Upper lobe of left lung (tissue), 6 donors: Measurements from ENCODE around the gene SLC9A7. TPM values are rescaled to one million over a fixed set of nuclear protein-coding genes. Genes with fewer than 3 reads are reported as not detected.

Experiments
- ATAC-seq, 2 donors: fragments of 200-7000 bp; cut with Tn5 transposase; one replicate each; pipeline ENCODE4 v1.9.1; 2022; ENCODE audit warnings: mild to moderate bottlenecking in 2 of 2, moderate library complexity in 2 of 2; ENCODE audit not compliant: low FRiP score in 2 of 2
- DNase-seq, 2 donors: peaks; one replicate each; pipeline ENCODE4 v3.0.0-alpha.2; 2019 to 2020
- H3K27ac ChIP-seq, 4 donors: fragments of 200-600 bp; sonication (generic); one replicate each; pipeline ENCODE4 v1.5.1; 2016 to 2019
- H3K27me3 ChIP-seq, 4 donors: fragments of 200-600 bp; sonication (generic); one replicate each; pipeline ENCODE4 v1.5.1; 2017 to 2019
- H3K36me3 ChIP-seq, 4 donors: fragments of 200-600 bp; sonication (generic); one replicate each; pipeline ENCODE4 v1.5.1; 2016 to 2019
- H3K4me1 ChIP-seq, 4 donors: fragments of 200-600 bp; sonication (generic); one replicate each; pipeline ENCODE4 v1.5.1; 2018 to 2019
- H3K4me3 ChIP-seq, 4 donors: fragments of 200-600 bp; sonication (generic); one replicate each; pipeline ENCODE4 v1.5.1; 2017 to 2019; ENCODE audit warnings: mild to moderate bottlenecking in 2 of 4, moderate library complexity in 1 of 4
- H3K9me3 ChIP-seq, 4 donors: fragments of 200-600 bp; sonication (generic); one replicate each; pipeline ENCODE4 v1.5.1; 2018 to 2019
- CTCF ChIP-seq, 6 experiments: fragments of 450-650 bp in 4 of 6; fragments of 200-600 bp in 2 of 6; sonication (generic) in 2 of 6; IDR thresholded peaks; one replicate each; pipeline ENCODE4 v1.5.1; 2016 to 2019; ENCODE audit warnings: antibody characterized with exemption in 6 of 6
- EP300 ChIP-seq, 4 donors: sonication (generic); formaldehyde crosslinking; IDR thresholded peaks; one replicate each; pipeline ENCODE4 v1.5.1; 2017; ENCODE audit warnings: antibody characterized with exemption in 4 of 4, control low read depth in 2 of 4
- POLR2A ChIP-seq, 4 donors: fragments of 450-650 bp; IDR thresholded peaks; one replicate each; pipeline ENCODE4 v1.5.1; 2016 to 2017; ENCODE audit warnings: antibody characterized with exemption in 4 of 4, mild to moderate bottlenecking in 2 of 4
- POLR2AphosphoS5 ChIP-seq, 2 donors: sonication (generic); formaldehyde crosslinking; IDR thresholded peaks; one replicate each; pipeline ENCODE4 v1.5.1; 2017; ENCODE audit warnings: antibody characterized with exemption in 2 of 2
- whole genome bisulfite sequencing, 2 donors: methylation state at CpG; one replicate each; pipeline ENCODE4 v1.1.5; 2017 to 2018; 5-methylcytosine and 5-hydroxymethylcytosine counted together
- total RNA-seq, 6 donors: library from RNA; depleted of rRNA in 4 of 6; stranded (reverse); fragments of >200 nt in 4 of 6; gene quantifications; one replicate each; pipeline versions ENCODE4 v1.1.0 to v1.2.1, GENCODE V29; 2016 to 2021
- donor health status: DM: no; HTN: no; CAD: no; lungs with moderate emphysema.
- donor health status: DM: no; HTN: yes; CAD: no; lungs with severe emphysema.

Gene SLC9A7
- total RNA-seq, 6 donors from 2014 or later = 4.6 to 9.0 (median 6.4) TPM

GRCh38 chrX:46678232-46678631 is 80.7 kb downstream of the SLC9A7 start:
- H3K27ac ChIP-seq = no peak overlapping the region
- DNase-seq = no peak

GRCh38 chrX:46676399-46677356 is 82.2 kb downstream of the SLC9A7 start:
- no peak overlapping the region for H3K27ac ChIP-seq

More at GRCh38 chrX:46678232-46678631, 80.7 kb downstream of the SLC9A7 start:
- Histone ChIP-seq H3K4me3 (no peak overlapping the region), H3K27me3 (no peaks in the 10 kb centered on the region), H3K9me3 (no peaks in the 10 kb centered on the region), H3K36me3 (no peaks in the 10 kb centered on the region), H3K4me1 (no peaks in the 10 kb centered on the region)
- no peak for ATAC-seq
- 91 to 95% methylated on average over 2 of the region's 2 CpGs for WGBS, 2 donors
- TF ChIP-seq CTCF (IDR thresholded peaks at IDR 0.05) (no peak), POLR2AphosphoS5 (IDR thresholded peaks at IDR 0.05) (no peak), EP300 (IDR thresholded peaks at IDR 0.05) (no peak), POLR2A (IDR thresholded peaks at IDR 0.05) (no peak)

DNA sequence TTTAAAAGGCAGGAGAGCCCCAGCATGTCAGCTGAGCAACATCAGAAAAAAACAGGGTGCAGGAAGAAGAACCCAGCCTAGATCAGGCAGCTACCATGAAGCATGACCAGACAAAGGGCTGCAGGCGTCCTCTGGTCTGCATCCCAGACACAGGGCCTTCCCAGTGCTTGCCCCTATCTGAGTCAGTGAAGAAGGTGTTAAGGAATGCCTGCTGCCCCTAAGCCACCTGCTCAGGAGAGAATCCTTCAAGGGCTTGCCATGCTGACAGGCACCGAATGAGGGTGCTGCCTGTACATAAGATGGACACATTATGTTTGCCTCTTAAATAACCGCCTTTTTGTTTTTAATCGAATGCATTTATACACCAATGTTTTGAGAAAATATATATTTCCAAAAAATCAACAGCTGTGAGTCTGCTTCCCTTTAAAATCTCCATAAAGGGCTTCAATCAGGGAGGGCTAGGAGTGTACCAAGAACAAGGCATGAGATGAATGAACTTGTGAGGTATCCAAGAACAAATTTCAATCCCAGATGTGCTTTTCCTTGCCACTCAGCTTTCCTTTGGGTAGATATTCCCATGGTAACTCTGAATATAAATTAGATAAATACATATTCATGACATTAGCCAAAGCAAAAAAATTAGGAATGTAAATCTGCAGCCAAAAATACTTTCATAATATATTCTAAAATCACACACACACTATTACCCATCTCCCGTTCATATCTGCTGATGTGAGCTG is 85.1 kb downstream of the SLC9A7 start:
- no peak for DNase-seq
- ATAC-seq = no peak
- 68 to 87% methylated on average over 5 of the region's 5 CpGs for WGBS, 2 donors
- Histone ChIP-seq H3K9me3 (no peaks in the 10 kb centered on the region), H3K36me3 (no peaks in the 10 kb centered on the region), H3K4me3 (no peak overlapping the region), H3K27me3 (no peaks in the 10 kb centered on the region), H3K27ac (no peak overlapping the region), H3K4me1 (no peaks in the 10 kb centered on the region)
- no peak for TF ChIP-seq CTCF (IDR thresholded peaks at IDR 0.05)
- TF ChIP-seq POLR2A (IDR thresholded peaks at IDR 0.05) = no peak
- no peak for TF ChIP-seq EP300 (IDR thresholded peaks at IDR 0.05)
- no peak for TF ChIP-seq POLR2AphosphoS5 (IDR thresholded peaks at IDR 0.05)

More at GRCh38 chrX:46676399-46677356, 82.2 kb downstream of the SLC9A7 start:
- no peaks in the 10 kb centered on the region for H3K4me1 ChIP-seq
- DNase-seq (no peak), ATAC-seq (no peak)
- no peak for TF ChIP-seq CTCF (IDR thresholded peaks at IDR 0.05)
- no peak for TF ChIP-seq POLR2AphosphoS5 (IDR thresholded peaks at IDR 0.05)
- 89 to 92% methylated on average over 8 to 10 of the region's 10 CpGs for WGBS, 2 donors
- H3K9me3 ChIP-seq = no peaks in the 10 kb centered on the region
- H3K27me3 ChIP-seq = no peaks in the 10 kb centered on the region
- H3K4me3 ChIP-seq = no peak overlapping the region
- no peaks in the 10 kb centered on the region for H3K36me3 ChIP-seq

GRCh38 chrX:46670316-46670715 is 88.6 kb downstream of the SLC9A7 start:
- no peak for ATAC-seq
- no peaks in the 10 kb centered on the region for H3K9me3 ChIP-seq

DNA sequence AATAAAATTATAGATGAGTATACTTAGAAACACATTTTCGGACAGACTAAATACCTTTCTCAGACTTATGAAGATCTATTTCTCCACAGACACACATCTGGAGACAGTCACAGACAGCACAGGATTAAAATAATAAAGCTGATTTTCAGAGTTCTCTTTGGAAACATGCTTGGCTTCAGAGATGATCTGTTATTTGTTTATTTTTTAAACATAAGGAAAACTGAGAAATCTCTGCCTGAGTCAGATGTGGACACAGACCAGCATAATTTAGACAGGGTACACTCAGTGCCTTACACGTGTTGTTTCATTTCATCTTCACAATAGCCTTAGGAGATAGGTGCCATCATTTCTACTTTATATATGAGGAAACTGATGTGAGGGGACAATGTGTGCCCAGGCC is 92.1 kb downstream of the SLC9A7 start:
- TF ChIP-seq CTCF (IDR thresholded peaks at IDR 0.05) = no peak
- no peak for TF ChIP-seq POLR2A (IDR thresholded peaks at IDR 0.05)
- no peak for TF ChIP-seq POLR2AphosphoS5 (IDR thresholded peaks at IDR 0.05)
- no peak for TF ChIP-seq EP300 (IDR thresholded peaks at IDR 0.05)
- WGBS, 2 donors = 60 to 79% methylated on average over 2 of the region's 2 CpGs

More at GRCh38 chrX:46670316-46670715, 88.6 kb downstream of the SLC9A7 start:
- no peak for DNase-seq
- Histone ChIP-seq H3K27ac (no peak overlapping the region), H3K4me3 (no peak overlapping the region), H3K36me3 (no peaks in the 10 kb centered on the region), H3K4me1 (no peaks in the 10 kb centered on the region), H3K27me3 (no peaks in the 10 kb centered on the region)
- WGBS, 2 donors = 45 to 88% methylated on average over 3 of the region's 3 CpGs
- TF ChIP-seq POLR2AphosphoS5 (IDR thresholded peaks at IDR 0.05) = no peak

More for the DNA sequence above, 92.1 kb downstream of the SLC9A7 start:
- Histone ChIP-seq H3K27me3 (no peaks in the 10 kb centered on the region), H3K27ac (no peak overlapping the region), H3K4me1 (no peaks in the 10 kb centered on the region), H3K36me3 (no peaks in the 10 kb centered on the region), H3K9me3 (no peaks in the 10 kb centered on the region), H3K4me3 (no peak overlapping the region)
- DNase-seq = no peak
- ATAC-seq = no peak
